ENCODE data around the gene TDRD7.
"Not testable (repeated sequence)": the region's sequence is repeated elsewhere in the genome, so short reads cannot be mapped to it uniquely, and the experiment has no call there.

TDRD7 gene

GRCh38 chr9:97427885-97428284 lies 16.0 kb downstream of the TDRD7 start:
- DNase-seq: no peak

GRCh38 chr9:97430316-97431043 lies 18.6 kb downstream of the TDRD7 start:
- DNase-seq: no peak

GRCh38 chr9:97431044-97431441 lies 19.1 kb downstream of the TDRD7 start:
- DNase-seq: no peak

- no peak for DNase-seq
These were observed 19.8 kb downstream of the TDRD7 start for GRCh38 chr9:97431549-97432143.

- no peak for DNase-seq
These were observed 25.2 kb downstream of the TDRD7 start for GRCh38 chr9:97437051-97437600.

- DNase-seq: no peak
These were observed 26.4 kb downstream of the TDRD7 start for GRCh38 chr9:97438257-97438656.

GRCh38 chr9:97438666-97439065 lies 26.8 kb downstream of the TDRD7 start:
- DNase-seq: no peak

GRCh38 chr9:97440160-97440559 lies 28.3 kb downstream of the TDRD7 start:
- DNase-seq: no peak

- DNase-seq: no peak
These were observed 29.8 kb downstream of the TDRD7 start for GRCh38 chr9:97441729-97442128.

GRCh38 chr9:97445119-97445701 lies 33.3 kb downstream of the TDRD7 start:
- no peak for DNase-seq

GRCh38 chr9:97447001-97447400 lies 35.1 kb downstream of the TDRD7 start:
- DNase-seq: no peak

GRCh38 chr9:97453573-97453972 lies 41.7 kb downstream of the TDRD7 start:
- not testable (repeated sequence) for DNase-seq

- not testable (repeated sequence) for DNase-seq
These were observed 44.9 kb downstream of the TDRD7 start for GRCh38 chr9:97456841-97457240.

GRCh38 chr9:97459326-97459725 lies 47.4 kb downstream of the TDRD7 start:
- no peak for DNase-seq

- no peak for DNase-seq
These were observed 50.3 kb downstream of the TDRD7 start for GRCh38 chr9:97462159-97462558.

- no peak for DNase-seq
These were observed 51.0 kb downstream of the TDRD7 start for GRCh38 chr9:97462914-97463313.

GRCh38 chr9:97468658-97469448 lies 57.0 kb downstream of the TDRD7 start:
- peak; percentile 55 for DNase-seq

- DNase-seq: no peak
These were observed 58.2 kb downstream of the TDRD7 start for GRCh38 chr9:97470076-97470475.

- no peak for DNase-seq
These were observed 61.8 kb downstream of the TDRD7 start for GRCh38 chr9:97473717-97474116.

GRCh38 chr9:97474372-97474925 lies 62.6 kb downstream of the TDRD7 start:
- peak; percentile 66 for DNase-seq

GRCh38 chr9:97475059-97475458 lies 63.2 kb downstream of the TDRD7 start:
- DNase-seq: peak; percentile 97

GRCh38 chr9:97478301-97478981 lies 66.5 kb downstream of the TDRD7 start:
- DNase-seq: no peak
